C4-2B (cell line): Measurements from ENCODE around the gene EIF1.

Experiments
- H3K27ac ChIP-seq: fragments of 450-650 bp; 2 replicates; pipeline ENCODE4 v1.5.1; 2017
- ZFX ChIP-seq: fragments of 450-650 bp; IDR thresholded peaks from 2 replicates; pipeline ENCODE4 v1.6.1; 2017
- TF ChIP-seq, protein P1 (sequence below): fragments of 450-650 bp; conservative IDR thresholded peaks from 2 replicates; pipeline ENCODE4 v1.5.1; 2017; ENCODE audit warnings: mild to moderate bottlenecking

The EIF1 gene

DNA sequence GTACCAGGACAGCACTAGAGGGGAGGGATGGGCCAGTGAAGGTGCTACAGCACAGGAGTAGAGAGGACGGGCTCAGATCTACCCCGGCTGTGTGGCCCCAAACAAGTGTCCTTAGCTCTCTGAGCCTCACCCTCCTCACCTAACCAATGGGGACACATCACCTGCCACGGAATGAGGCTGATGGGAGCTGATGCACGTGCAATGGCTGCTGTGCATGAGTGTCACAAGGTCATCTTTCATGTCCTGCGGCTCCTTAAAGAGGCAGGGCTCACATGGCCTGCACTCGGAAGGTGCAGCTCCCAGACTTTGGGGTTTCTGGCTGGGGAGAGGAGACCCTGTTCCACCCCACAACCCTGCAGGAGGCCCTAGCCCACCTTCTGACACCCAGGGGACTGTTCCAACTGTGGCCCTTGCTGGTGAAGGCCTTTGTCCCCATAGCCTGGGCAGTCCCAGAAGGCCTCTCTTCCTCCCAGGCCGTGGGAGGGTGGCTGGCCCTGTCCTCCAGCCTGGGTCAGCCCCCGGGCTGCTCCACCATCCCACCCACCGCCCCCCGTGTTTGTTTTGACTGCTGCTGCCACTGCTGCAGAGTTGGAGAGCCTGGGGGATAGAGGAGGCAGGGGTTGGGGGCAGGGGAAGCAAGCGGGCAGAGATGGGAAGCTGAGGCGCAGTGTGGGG lies 35.3 kb downstream of the EIF1 start:
- TF ChIP-seq, protein P1, sequence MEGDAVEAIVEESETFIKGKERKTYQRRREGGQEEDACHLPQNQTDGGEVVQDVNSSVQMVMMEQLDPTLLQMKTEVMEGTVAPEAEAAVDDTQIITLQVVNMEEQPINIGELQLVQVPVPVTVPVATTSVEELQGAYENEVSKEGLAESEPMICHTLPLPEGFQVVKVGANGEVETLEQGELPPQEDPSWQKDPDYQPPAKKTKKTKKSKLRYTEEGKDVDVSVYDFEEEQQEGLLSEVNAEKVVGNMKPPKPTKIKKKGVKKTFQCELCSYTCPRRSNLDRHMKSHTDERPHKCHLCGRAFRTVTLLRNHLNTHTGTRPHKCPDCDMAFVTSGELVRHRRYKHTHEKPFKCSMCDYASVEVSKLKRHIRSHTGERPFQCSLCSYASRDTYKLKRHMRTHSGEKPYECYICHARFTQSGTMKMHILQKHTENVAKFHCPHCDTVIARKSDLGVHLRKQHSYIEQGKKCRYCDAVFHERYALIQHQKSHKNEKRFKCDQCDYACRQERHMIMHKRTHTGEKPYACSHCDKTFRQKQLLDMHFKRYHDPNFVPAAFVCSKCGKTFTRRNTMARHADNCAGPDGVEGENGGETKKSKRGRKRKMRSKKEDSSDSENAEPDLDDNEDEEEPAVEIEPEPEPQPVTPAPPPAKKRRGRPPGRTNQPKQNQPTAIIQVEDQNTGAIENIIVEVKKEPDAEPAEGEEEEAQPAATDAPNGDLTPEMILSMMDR, result no peak
- TF ChIP-seq ZFX, result no peak
- H3K27ac ChIP-seq, result no peak overlapping the region

DNA sequence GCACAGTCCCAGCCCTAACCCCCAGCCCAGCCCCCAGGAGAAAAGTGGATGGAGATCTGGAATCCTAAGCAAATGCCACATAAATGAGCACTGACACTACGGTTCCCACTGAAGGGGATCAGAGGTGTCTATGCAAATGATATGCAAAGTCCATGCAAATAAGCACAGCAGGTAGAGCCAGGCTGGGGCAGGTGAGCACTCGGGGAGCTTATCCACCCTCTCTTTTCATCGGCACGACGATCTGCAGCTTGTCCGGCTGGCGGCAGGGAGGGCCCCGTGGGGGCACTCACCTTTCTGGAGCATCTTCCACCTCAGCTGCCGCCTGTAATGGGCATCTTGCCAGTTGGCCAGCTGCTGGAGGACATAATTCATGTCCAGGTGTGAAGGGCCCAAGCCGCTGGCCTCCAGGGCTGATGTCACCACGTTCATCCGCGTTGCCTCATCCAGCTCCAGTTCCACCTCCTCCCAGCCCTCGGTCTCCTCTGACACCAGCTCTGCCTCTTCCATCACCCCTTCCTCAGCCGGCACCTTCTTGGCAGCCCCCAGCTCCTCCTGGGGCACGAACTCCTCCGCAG lies 35.9 kb downstream of the EIF1 start:
- TF ChIP-seq, protein P1, result no peak
- TF ChIP-seq ZFX, result no peak
- no peak overlapping the region for H3K27ac ChIP-seq

DNA sequence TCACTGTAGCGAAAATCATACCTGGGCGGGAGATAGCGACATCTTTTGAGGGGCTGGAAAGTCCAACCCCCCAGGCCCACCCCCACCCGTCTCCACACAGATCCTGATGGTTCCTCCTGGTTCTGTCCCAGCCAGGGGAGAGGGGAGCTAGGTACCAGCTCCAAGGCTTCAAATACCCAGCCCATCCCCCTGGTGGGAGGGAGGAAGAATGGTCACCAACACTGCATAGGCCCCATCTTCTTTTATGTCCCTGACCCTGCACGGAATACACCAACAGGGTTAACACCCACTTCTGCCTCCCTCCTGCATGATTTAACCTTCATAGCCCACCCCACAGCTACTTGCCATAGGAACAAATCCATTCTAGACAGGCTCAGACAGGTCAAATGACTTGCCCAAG lies 36.4 kb downstream of the EIF1 start:
- TF ChIP-seq ZFX, result no peak
- TF ChIP-seq, protein P1, result no peak
- no peak overlapping the region for H3K27ac ChIP-seq

DNA sequence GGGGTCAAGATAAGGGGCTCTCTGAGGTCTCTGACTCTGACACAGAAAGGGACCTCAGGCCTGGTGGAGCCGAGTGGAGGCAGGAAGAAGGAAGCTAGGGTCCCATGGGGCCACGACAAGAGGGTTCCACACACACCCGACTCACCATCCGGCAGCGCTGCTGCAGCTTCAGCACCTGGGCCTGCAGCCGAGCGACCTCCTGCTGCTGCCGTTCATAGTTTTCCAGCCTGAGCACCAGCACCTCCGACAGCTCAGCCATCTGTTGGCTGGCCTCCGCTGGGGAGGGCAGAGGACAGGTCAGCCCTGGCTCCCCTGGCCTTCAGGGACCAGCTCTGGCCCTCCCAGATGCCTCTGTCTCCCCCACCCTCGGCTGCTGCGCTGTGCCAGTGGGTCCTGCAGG lies 39.4 kb downstream of the EIF1 start:
- TF ChIP-seq, protein P1, result no peak
- TF ChIP-seq ZFX, result no peak
- no peak overlapping the region for H3K27ac ChIP-seq

DNA sequence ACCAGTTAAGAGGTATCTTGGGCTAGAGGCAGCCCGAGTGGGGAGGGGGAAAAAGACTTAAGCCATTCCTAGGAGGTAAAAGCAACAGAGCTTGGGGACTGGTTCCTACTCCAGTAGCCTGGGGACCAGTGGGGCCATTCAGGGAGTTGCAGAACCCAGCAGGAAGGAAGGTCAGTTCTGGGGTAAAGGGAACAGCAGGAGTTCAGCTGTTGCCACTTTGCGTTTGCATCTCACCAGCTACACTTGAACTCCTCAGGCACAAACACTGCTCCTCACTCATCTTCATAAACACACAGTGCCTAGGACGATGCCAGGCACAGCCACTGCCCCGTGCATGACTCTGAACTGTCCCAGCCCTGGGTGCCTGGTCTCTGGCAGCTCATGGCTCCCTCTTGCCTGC lies 41.8 kb downstream of the EIF1 start:
- no peak for TF ChIP-seq ZFX
- TF ChIP-seq, protein P1, result no peak
- H3K27ac ChIP-seq, result no peak overlapping the region

DNA sequence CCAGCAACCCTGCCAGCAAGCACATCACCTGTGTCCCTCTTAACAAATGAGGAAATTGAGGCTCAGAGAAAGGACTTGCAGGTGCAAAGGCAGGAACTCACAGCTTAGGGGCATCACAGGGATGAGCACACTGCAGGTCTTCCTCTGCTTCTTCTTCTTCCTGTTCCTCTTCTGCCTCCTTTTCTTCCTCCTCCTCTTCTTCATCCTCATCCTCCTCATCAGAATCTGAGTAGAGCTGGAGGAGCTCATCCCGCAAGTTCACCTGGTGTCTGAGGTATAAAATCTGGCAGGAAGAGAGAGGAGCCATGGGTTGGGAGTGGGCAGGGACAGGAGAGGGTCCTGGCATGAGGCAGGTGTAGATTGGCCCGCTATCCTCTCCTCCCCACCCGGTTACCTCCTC lies 43.2 kb downstream of the EIF1 start:
- no peak overlapping the region for H3K27ac ChIP-seq
- no peak for TF ChIP-seq ZFX
- TF ChIP-seq, protein P1, result no peak

DNA sequence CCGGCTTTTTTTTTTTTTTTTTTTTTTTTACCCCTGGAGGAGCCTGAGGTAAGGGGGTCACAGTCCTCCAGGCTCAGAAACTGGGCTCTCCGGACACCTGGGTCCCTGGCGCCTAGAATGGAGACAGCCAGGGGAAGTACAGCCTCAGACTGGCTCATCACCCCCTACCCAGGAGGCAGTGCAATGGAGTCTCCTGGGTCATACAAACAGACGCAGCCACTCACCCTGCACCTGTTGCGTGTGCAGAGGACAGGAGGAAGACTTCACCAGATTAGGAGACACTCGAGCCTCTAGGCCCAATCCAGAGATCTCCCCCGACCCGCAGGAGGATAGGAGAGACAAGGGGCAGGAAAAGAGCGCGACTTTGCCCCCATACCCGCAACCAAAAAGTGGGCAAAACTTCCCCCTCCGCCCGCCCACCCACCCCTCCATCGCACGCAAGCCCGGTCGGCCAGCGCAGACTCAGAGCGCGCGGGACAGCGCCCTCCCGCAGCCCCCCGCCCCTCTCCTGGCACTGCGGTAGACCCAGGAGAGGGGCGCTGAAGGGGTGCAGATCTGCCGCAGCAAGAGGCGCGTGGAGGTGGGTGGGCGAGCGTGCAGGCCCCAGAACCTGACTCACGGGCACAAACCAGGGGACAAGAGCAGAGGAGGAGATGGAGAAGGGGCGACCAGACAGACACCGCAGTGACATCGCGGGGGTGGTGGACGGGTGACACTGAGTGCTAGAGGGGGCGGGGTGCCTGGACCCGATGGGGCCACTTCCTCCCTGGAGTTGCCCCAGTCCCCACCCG lies 44.9 kb downstream of the EIF1 start:
- TF ChIP-seq ZFX, result no peak
- TF ChIP-seq, protein P1, result no peak
- no peak overlapping the region; the same call in 1 of the 2 replicates for H3K27ac ChIP-seq
